ENCODE results near the gene NAGLU.

Gene NAGLU

DNA sequence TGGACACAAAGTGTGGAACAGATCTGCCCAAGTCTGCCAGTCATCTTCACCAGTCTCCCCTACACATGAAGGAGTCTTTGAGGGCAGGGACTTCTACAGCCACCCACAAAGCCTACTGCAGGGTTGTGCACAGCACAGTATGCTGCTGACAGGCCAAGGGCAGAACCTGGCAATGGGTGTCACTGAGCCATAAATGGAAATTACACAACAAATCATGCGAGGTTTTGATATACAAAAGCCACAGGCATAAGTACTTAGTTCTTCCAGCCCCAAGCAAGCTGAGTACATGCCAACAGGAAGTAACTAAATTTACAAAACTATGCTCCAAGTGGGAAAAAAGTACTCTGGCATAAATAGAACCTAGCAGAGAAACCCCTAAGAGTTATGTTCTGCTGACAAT, 49.3 kb downstream of the NAGLU start:
- no peaks in the 10 kb centered on the region for H3K79me1 ChIP-seq (ENCODE audit: low read depth, low read length)
- no peak overlapping the region for H3K27ac ChIP-seq (replicated peaks; ENCODE audit: low read length)
- H3K27me3 ChIP-seq (ENCODE audit: control insufficient read depth in 3 of 3, insufficient read depth in 3 of 3, low read depth in 1 of 3, low read length in 3 of 3) = no peaks in the 10 kb centered on the region
- peaks cover 38 to 95% of the 10 kb centered on the region in 2 donors for H3K36me3 ChIP-seq (replicated peaks in 1 of 2; ENCODE audit: control insufficient read depth in 2 of 2, insufficient read depth in 2 of 2, low read length in 2 of 2)
- H3K4me1 ChIP-seq (ENCODE audit: control insufficient read depth in 2 of 2, insufficient read depth in 1 of 2, low read depth in 1 of 2, low read length in 2 of 2) = no peaks in the 10 kb centered on the region
- H4K8ac ChIP-seq (ENCODE audit: low read depth, low read length) = no peak overlapping the region
- H3K23ac ChIP-seq (ENCODE audit: low read depth, low read length, poor library complexity) = no peak overlapping the region
- H2BK5ac ChIP-seq (ENCODE audit: low read length) = no peak overlapping the region
- no peak overlapping the region for H2BK12ac ChIP-seq (ENCODE audit: low read length)
- H4K91ac ChIP-seq (ENCODE audit: low read depth, low read length, poor library complexity) = no peak overlapping the region
- H3K18ac ChIP-seq (ENCODE audit: low read length) = no peak overlapping the region
- H2AK5ac ChIP-seq (ENCODE audit: low read depth, low read length) = no peak overlapping the region
- no peak overlapping the region for H2BK15ac ChIP-seq (ENCODE audit: low read length)
- H3K4me3 ChIP-seq (ENCODE audit: low read length in 2 of 2) = peak overlapping the region in 1 of 2 donors; percentile 68
- H3K9ac ChIP-seq (ENCODE audit: low read depth, low read length, poor library complexity) = no peak overlapping the region
- no peak overlapping the region for H3K4ac ChIP-seq (ENCODE audit: low read length)
- H3K9me3 ChIP-seq (replicated peaks in 1 of 2; ENCODE audit: control insufficient read depth in 2 of 2, insufficient read depth in 1 of 2, low read depth in 1 of 2, low read length in 2 of 2) = peaks cover 0 to 1% of the 10 kb centered on the region in 2 donors
- no peak overlapping the region for H3K4me2 ChIP-seq (ENCODE audit: insufficient read depth, low read length, poor library complexity, severe bottlenecking)
- H2BK120ac ChIP-seq (ENCODE audit: low read depth, low read length) = no peak overlapping the region
- no peak for DNase-seq (ENCODE audit: low spot score)
- H2AFZ ChIP-seq (ENCODE audit: low read length) = no peak overlapping the region
- WGBS, 2 donors (ENCODE audit: extremely low coverage in 2 of 2, insufficient read length in 2 of 2, insufficient replicate concordance in 1 of 2) = no CpG with 5 or more reads among the region's 1 CpG
- no peak overlapping the region for H3K14ac ChIP-seq (ENCODE audit: low read length)

DNA sequence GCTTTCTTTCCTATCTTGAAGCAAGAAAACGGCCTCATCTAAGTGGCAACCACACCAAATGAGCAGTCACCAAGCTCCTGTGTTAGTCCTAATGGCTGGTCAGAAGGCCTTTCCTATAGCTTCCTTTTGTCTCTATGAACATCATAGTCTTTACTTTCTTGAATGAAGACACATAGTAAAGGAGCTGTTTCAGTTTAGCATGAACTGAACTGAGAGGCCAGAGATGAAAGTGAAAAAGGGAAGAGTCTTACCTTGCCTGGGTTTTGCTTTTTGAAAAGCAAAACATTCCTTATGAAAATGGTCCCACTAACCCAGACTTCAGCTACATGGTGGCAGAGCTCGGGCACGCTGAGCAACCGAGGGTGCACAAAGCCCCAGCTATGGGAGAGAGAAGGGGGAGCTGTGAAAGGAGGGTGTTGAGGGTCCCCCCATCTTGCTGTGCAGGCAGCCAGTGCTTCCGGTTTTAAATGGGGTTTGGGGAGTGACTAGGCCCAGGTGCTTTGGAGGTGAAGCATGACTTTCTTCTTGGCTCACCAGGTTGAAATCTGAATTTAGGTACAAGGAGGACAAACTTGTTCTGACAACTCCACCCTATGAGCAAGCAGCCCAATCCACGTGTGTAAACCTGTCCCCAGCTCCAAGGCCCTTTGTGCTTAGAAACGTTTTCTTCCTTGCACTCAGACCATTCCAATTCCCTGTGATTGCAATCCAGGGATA, 50.6 kb downstream of the NAGLU start:
- H3K9me3 ChIP-seq (replicated peaks in 1 of 2; ENCODE audit: control insufficient read depth in 2 of 2, insufficient read depth in 1 of 2, low read depth in 1 of 2, low read length in 2 of 2) = peaks cover 0 to 1% of the 10 kb centered on the region in 2 donors
- no peak overlapping the region for H2BK120ac ChIP-seq (ENCODE audit: low read depth, low read length)
- H4K8ac ChIP-seq (ENCODE audit: low read depth, low read length) = no peak overlapping the region
- H3K14ac ChIP-seq (ENCODE audit: low read length) = no peak overlapping the region
- no peaks in the 10 kb centered on the region for H3K79me1 ChIP-seq (ENCODE audit: low read depth, low read length)
- no peak overlapping the region for H2AK5ac ChIP-seq (ENCODE audit: low read depth, low read length)
- no peak overlapping the region for H3K23ac ChIP-seq (ENCODE audit: low read depth, low read length, poor library complexity)
- H3K4me1 ChIP-seq (ENCODE audit: control insufficient read depth in 2 of 2, insufficient read depth in 1 of 2, low read depth in 1 of 2, low read length in 2 of 2) = no peaks in the 10 kb centered on the region
- H3K4me2 ChIP-seq (ENCODE audit: insufficient read depth, low read length, poor library complexity, severe bottlenecking) = no peak overlapping the region
- no peak overlapping the region for H2BK15ac ChIP-seq (ENCODE audit: low read length)
- H3K27me3 ChIP-seq (ENCODE audit: control insufficient read depth in 3 of 3, insufficient read depth in 3 of 3, low read depth in 1 of 3, low read length in 3 of 3) = no peaks in the 10 kb centered on the region
- H2AFZ ChIP-seq (ENCODE audit: low read length) = no peak overlapping the region
- no peak overlapping the region for H2BK5ac ChIP-seq (ENCODE audit: low read length)
- H2BK12ac ChIP-seq (ENCODE audit: low read length) = no peak overlapping the region
- H3K18ac ChIP-seq (ENCODE audit: low read length) = no peak overlapping the region
- H3K27ac ChIP-seq (replicated peaks; ENCODE audit: low read length) = no peak overlapping the region
- H3K9ac ChIP-seq (ENCODE audit: low read depth, low read length, poor library complexity) = no peak overlapping the region
- H3K4ac ChIP-seq (ENCODE audit: low read length) = no peak overlapping the region
- H3K36me3 ChIP-seq (replicated peaks in 1 of 2; ENCODE audit: control insufficient read depth in 2 of 2, insufficient read depth in 2 of 2, low read length in 2 of 2) = peaks cover 34 to 97% of the 10 kb centered on the region in 2 donors
- no peak for DNase-seq (ENCODE audit: low spot score)
- no peak overlapping the region for H4K91ac ChIP-seq (ENCODE audit: low read depth, low read length, poor library complexity)
- no CpG with 5 or more reads among the region's 7 CpGs for WGBS, 2 donors (ENCODE audit: extremely low coverage in 2 of 2, insufficient read length in 2 of 2, insufficient replicate concordance in 1 of 2)
- no peak overlapping the region for H3K4me3 ChIP-seq (ENCODE audit: low read length in 2 of 2)

GRCh38 chr17:42590886-42591285, 54.8 kb downstream of the NAGLU start:
- Histone ChIP-seq H3K27ac (replicated peaks; ENCODE audit: low read length) (no peak overlapping the region), H3K4ac (ENCODE audit: low read length) (no peak overlapping the region), H3K4me1 (ENCODE audit: control insufficient read depth in 2 of 2, insufficient read depth in 1 of 2, low read depth in 1 of 2, low read length in 2 of 2) (no peaks in the 10 kb centered on the region), H3K79me1 (ENCODE audit: low read depth, low read length) (no peaks in the 10 kb centered on the region), H2BK5ac (ENCODE audit: low read length) (no peak overlapping the region), H3K27me3 (ENCODE audit: control insufficient read depth in 3 of 3, insufficient read depth in 3 of 3, low read depth in 1 of 3, low read length in 3 of 3) (no peaks in the 10 kb centered on the region), H2BK15ac (ENCODE audit: low read length) (no peak overlapping the region), H3K23ac (ENCODE audit: low read depth, low read length, poor library complexity) (no peak overlapping the region), H3K14ac (ENCODE audit: low read length) (no peak overlapping the region), H2AK5ac (ENCODE audit: low read depth, low read length) (no peak overlapping the region), H2BK12ac (ENCODE audit: low read length) (no peak overlapping the region), H4K8ac (ENCODE audit: low read depth, low read length) (no peak overlapping the region), H2BK120ac (ENCODE audit: low read depth, low read length) (no peak overlapping the region), H2AFZ (ENCODE audit: low read length) (no peak overlapping the region), H3K4me3 (ENCODE audit: low read length in 2 of 2) (no peak overlapping the region), H3K36me3 (replicated peaks in 1 of 2; ENCODE audit: control insufficient read depth in 2 of 2, insufficient read depth in 2 of 2, low read length in 2 of 2) (peaks cover 11 to 62% of the 10 kb centered on the region in 2 donors), H3K9ac (ENCODE audit: low read depth, low read length, poor library complexity) (no peak overlapping the region), H4K91ac (ENCODE audit: low read depth, low read length, poor library complexity) (no peak overlapping the region), H3K4me2 (ENCODE audit: insufficient read depth, low read length, poor library complexity, severe bottlenecking) (no peak overlapping the region), H3K18ac (ENCODE audit: low read length) (no peak overlapping the region), H3K9me3 (replicated peaks in 1 of 2; ENCODE audit: control insufficient read depth in 2 of 2, insufficient read depth in 1 of 2, low read depth in 1 of 2, low read length in 2 of 2) (no peaks in the 10 kb centered on the region)
- no CpG with 5 or more reads among the region's 2 CpGs for WGBS, 2 donors (ENCODE audit: extremely low coverage in 2 of 2, insufficient read length in 2 of 2, insufficient replicate concordance in 1 of 2)
- DNase-seq (ENCODE audit: low spot score) = no peak

- Histone ChIP-seq H3K18ac (ENCODE audit: low read length) (no peak overlapping the region), H3K4ac (ENCODE audit: low read length) (no peak overlapping the region), H3K9ac (ENCODE audit: low read depth, low read length, poor library complexity) (no peak overlapping the region), H3K9me3 (replicated peaks in 1 of 2; ENCODE audit: control insufficient read depth in 2 of 2, insufficient read depth in 1 of 2, low read depth in 1 of 2, low read length in 2 of 2) (no peaks in the 10 kb centered on the region), H3K36me3 (replicated peaks in 1 of 2; ENCODE audit: control insufficient read depth in 2 of 2, insufficient read depth in 2 of 2, low read length in 2 of 2) (peaks cover 8 to 58% of the 10 kb centered on the region in 2 donors), H2BK15ac (ENCODE audit: low read length) (no peak overlapping the region), H2AK5ac (ENCODE audit: low read depth, low read length) (no peak overlapping the region), H3K4me3 (ENCODE audit: low read length in 2 of 2) (no peak overlapping the region), H3K4me1 (ENCODE audit: control insufficient read depth in 2 of 2, insufficient read depth in 1 of 2, low read depth in 1 of 2, low read length in 2 of 2) (no peaks in the 10 kb centered on the region), H2BK12ac (ENCODE audit: low read length) (no peak overlapping the region), H2AFZ (ENCODE audit: low read length) (no peak overlapping the region), H3K79me1 (ENCODE audit: low read depth, low read length) (no peaks in the 10 kb centered on the region), H4K8ac (ENCODE audit: low read depth, low read length) (no peak overlapping the region), H3K23ac (ENCODE audit: low read depth, low read length, poor library complexity) (no peak overlapping the region), H3K27me3 (ENCODE audit: control insufficient read depth in 3 of 3, insufficient read depth in 3 of 3, low read depth in 1 of 3, low read length in 3 of 3) (no peaks in the 10 kb centered on the region), H4K91ac (ENCODE audit: low read depth, low read length, poor library complexity) (no peak overlapping the region), H3K27ac (replicated peaks; ENCODE audit: low read length) (no peak overlapping the region), H2BK120ac (ENCODE audit: low read depth, low read length) (no peak overlapping the region), H2BK5ac (ENCODE audit: low read length) (no peak overlapping the region), H3K14ac (ENCODE audit: low read length) (no peak overlapping the region), H3K4me2 (ENCODE audit: insufficient read depth, low read length, poor library complexity, severe bottlenecking) (no peak overlapping the region)
- DNase-seq (ENCODE audit: low spot score) = no peak
- WGBS, 2 donors (ENCODE audit: extremely low coverage in 2 of 2, insufficient read length in 2 of 2, insufficient replicate concordance in 1 of 2) = no CpG with 5 or more reads among the region's 9 CpGs
These were observed 55.4 kb downstream of the NAGLU start for GRCh38 chr17:42591411-42591810.

All from neuronal stem cell (in vitro differentiated cells).